Suppressor macrophage treated with lipopolysaccharide for 1 hour (primary cell): Measurements from ENCODE around the gene NEURL1.
"Not testable (repeated sequence)": the region's sequence is repeated elsewhere in the genome, so short reads cannot be mapped to it uniquely, and the experiment has no call there.

Experiments
- DNase-seq, 3 donors: peaks; one replicate each; pipeline ENCODE4 v3.0.0-alpha.2; 2020 to 2022

Gene NEURL1

DNA sequence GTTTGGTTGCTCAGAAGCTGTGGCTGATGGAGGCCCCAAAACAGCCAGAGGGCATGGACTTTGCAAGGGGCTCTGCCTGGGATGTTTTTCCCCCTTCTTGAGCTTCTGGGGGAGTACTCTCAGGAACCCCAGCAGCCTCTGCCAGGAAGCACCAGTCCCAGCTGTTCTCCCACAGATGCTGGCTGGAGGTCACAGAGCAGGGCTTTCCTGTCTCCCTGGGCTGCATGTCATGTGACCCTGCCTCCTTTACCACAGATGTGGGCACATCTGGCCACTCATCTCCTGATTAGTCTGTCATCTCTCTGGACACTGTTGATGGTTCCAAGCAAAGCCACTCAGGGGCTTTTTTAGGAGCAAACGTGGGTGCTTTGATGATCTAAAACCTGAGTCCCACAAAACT, 136.7 kb downstream of the NEURL1 start:
- peak; percentile 38 to 49 (median 46) for DNase-seq

DNA sequence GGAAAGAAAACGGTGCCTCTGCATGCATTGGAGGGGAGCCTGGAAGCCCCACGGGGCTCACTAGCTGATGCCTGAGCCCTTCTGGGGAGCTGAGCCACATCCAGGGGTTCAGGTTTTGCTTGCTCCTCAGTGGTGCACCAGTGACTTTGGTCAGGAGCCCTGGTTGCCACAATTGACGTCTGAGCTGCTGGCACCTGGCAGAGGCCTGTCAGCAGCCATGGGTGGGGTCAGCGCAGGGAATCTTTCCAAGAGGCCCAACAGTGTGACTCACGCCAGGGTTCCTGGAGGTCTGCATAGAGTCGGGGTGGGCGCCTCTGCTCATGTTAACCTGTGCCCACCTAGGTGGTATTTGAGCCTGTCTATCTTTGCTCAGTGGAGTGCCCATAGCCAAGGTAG, 138.7 kb downstream of the NEURL1 start:
- DNase-seq = no peak

DNA sequence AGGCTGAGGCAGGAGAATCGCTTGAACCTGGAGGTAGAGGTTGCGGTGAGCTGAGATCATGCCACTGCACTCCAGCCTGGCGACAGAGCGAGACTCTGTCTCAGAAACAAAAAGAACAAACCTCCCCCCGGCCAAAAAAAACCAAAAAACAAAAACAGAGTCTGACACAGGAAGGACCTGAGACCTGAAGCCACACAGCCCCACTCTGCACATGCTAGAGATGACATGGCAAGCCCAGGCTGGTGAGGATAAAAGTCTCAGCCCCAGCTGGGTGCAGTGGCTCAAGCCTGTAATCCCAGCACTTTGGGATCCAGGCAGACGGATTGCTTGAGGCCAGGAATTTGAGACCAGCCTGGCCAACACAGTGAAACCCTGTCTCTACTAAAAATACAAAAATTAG, 139.4 kb downstream of the NEURL1 start:
- DNase-seq = not testable (repeated sequence)

DNA sequence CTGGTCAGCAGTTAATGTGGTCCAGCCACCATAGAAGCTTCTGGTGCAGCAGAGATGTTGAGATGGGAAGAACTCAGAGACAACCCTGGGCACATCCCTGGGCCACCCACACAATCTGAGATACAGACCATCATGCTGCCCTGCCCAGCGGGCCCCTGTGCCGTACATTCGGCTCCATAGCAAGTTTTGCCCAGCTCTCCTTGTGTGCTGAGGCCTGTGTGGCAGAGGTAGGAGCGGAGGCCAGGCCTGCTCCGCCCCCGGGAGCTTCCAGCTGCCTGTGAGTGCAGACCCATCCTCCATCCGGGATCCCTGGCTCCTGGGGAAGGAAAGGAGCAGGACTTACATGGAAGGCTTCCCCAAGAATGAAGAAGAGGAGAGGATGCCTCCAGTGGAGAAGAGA, 140.3 kb downstream of the NEURL1 start:
- DNase-seq = no peak

DNA sequence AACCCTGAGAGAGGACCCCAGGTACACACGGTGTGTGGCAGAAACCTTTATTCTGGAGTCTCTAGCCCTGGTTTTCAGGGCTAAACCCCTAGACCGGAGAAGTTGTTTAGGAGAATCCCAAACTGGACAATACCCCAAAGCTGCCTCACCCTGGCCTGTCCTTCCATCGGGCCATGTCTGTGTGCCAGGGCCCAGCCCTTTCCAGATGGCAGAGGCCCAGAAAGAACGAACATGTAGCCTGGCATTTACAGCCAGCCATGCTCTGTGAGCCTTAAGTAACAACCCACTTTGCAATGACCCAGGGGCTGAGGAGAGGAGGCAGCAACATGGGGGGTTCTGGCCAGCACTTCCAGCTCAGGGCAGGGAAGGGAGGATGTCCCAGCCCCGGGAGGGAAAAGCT, 142.1 kb downstream of the NEURL1 start:
- no peak for DNase-seq

DNA sequence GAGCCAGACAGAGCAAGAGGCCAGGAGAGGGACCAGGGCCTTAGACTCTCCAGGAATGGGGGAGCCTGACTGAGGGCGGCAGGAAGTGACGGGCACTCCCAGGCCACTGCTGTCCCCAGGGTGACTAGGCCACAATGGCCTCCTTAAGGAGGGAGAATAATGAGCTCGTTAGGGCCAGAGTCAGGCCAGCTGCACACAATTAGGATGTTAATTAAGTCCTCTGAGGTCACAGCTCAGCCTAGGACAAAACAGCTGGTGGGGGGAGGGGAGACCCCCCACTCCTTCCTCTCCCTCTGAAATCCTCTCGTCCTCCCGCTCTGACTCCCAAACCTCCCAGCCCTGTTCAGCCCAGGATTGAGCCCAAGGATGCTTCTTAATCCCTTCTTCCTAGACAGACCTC, 143.0 kb downstream of the NEURL1 start:
- DNase-seq = no peak

DNA sequence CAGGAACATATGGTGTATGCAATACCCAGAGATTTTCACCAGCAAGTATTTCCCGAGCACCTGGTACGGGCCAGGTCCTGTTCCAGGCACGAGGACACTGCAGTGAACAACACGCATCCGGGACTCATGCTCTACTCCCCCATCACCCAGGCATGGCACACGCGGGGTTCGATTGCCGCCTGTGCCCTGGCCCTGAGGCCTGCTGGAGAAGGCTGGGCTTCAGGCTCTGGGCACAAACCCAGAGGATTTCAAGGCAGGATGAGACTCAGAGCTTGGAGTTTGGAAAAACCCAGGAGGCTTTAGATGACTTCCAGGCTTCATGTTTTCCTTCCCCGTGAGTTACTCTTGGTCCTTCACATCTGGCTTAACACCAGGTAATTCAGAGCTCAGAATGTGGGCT, 143.5 kb downstream of the NEURL1 start:
- DNase-seq = no peak

DNA sequence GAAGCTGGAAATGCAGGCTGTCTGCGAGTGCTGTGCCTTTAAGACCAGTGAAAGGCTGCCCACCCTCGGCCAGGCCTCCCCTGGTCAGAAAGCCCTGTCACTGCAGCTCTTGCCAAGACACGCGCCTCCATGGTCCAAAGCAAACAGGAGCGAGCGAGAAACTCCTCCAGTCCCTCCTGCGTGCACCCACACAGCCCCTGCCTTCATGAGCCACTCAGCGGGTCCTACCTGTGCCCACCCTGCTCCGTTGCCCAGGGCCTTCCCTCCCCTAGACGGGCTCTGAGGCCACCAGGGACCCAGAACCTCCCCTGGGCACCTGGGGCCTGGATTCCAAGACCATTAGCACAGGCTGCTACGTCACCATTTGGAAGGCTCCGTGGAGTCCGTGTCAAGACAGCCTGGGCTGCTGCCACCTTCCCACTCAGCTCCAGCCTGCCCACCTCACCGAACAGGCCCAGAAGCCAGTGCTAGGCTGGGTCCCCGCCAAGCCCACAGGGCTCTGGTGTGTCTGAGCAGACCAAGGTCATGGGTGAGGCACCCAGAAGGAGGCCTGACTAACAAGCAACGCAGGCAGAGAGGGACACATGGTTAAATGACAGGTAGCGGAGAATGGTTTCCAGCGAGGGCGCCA, 144.5 kb downstream of the NEURL1 start:
- DNase-seq = no peak

DNA sequence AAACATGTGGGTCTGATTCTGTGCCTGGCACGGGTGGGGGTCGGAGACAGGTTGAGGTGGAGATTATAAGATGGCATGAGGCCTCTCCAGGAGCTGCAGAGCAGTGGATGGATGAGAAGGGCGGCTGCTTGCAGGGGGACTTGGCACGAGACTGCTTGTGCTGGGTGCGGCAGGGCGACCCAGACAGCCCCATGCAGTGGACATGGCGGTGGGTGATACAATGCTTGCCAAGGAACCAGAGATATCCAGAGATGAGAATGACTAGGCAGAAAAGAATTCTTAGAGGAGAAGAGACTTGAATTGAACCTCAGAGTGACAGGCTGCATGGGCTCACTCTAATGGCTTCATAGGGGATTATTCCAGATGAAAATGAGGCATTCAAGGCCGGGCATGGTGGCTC, 145.4 kb downstream of the NEURL1 start:
- no peak for DNase-seq

DNA sequence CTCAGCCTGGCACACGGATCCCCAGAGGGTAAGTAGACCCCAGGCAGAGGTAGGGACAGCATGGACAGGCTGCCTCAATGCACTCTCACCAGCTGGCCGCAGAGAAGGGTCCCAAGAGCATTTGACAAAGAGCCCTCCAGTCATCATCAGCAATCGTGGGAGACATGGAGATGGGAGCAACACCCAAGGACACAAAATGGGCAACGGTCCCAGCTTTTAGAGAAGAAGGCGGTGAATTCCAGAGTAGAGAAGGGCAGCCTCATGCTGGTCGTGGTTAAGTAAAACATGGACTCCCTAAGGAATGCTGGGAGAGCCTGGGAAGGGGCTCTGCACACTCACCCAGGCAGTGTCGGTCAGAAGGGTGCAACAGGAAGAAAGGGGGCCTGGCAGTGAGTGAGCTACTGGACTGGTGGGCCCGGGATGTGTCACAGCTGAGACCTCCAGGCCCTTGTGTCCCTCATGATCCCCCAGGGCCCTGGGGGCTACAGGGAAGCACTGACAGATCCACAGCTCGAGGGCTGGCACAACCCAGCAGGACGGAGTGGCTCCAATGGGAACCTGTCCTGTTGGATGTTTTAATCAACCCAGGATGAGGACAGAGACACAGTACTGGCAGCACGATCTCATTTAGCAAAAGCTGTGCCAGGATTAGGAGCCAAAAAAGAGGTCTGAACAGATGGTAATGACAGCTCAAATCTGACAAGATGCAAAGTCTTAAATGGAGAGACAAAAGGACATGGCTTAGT, 147.1 kb downstream of the NEURL1 start:
- DNase-seq = no peak

DNA sequence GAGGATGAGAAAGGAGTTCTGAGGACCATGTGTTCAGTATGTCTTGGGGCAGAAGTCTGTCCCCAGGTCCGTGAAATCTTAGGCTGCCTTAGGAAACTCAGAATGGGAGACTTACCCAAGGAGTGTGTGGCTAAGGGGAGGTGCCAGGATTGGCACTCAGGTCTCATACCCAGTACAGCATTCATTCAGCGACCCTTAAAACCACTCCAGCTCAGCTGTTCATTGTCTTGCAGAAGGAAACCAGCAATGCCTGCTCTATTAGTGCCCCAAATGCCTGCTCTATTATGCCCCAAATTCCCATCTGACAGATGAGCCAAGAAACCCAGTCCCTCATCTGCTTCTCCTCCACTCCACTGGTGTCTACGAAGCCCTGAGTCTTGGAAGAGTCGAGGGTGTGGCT, 147.8 kb downstream of the NEURL1 start:
- no peak for DNase-seq
